ENCODE results near the gene EBF3.

EBF3 gene

GRCh38 chr10:129945064-129945463 lies 19.0 kb downstream of the EBF3 start:
- no peak for DNase-seq (ENCODE audit: low read depth)

- no peak for DNase-seq (ENCODE audit: low read depth)
Observed at GRCh38 chr10:129944456-129944855, 19.6 kb downstream of the EBF3 start.

- no peak for DNase-seq (ENCODE audit: low read depth)
Observed at GRCh38 chr10:129942936-129943715, 20.9 kb downstream of the EBF3 start.

GRCh38 chr10:129942391-129942790 lies 21.7 kb downstream of the EBF3 start:
- DNase-seq (ENCODE audit: low read depth): no peak

- no peak for DNase-seq (ENCODE audit: low read depth)
Observed at GRCh38 chr10:129942019-129942277, 22.1 kb downstream of the EBF3 start.

GRCh38 chr10:129941199-129942018 lies 22.7 kb downstream of the EBF3 start:
- no peak for DNase-seq (ENCODE audit: low read depth)

- DNase-seq (ENCODE audit: low read depth): no peak
Observed at GRCh38 chr10:129940617-129941198, 23.4 kb downstream of the EBF3 start.

- no peak for DNase-seq (ENCODE audit: low read depth)
Observed at GRCh38 chr10:129939416-129940275, 24.4 kb downstream of the EBF3 start.

- DNase-seq (ENCODE audit: low read depth): no peak
Observed at GRCh38 chr10:129938460-129938859, 25.6 kb downstream of the EBF3 start.

GRCh38 chr10:129937351-129937751 lies 26.7 kb downstream of the EBF3 start:
- DNase-seq (ENCODE audit: low read depth): no peak

- DNase-seq (ENCODE audit: low read depth): no peak
Observed at GRCh38 chr10:129936923-129937300, 27.2 kb downstream of the EBF3 start.

GRCh38 chr10:129936266-129936922 lies 27.7 kb downstream of the EBF3 start:
- no peak for DNase-seq (ENCODE audit: low read depth)

- DNase-seq (ENCODE audit: low read depth): no peak
Observed at GRCh38 chr10:129935867-129936152, 28.3 kb downstream of the EBF3 start.

GRCh38 chr10:129935102-129935866 lies 28.8 kb downstream of the EBF3 start:
- DNase-seq (ENCODE audit: low read depth): no peak

GRCh38 chr10:129934196-129934925 lies 29.7 kb downstream of the EBF3 start:
- no peak for DNase-seq (ENCODE audit: low read depth)

GRCh38 chr10:129933456-129934092 lies 30.5 kb downstream of the EBF3 start:
- no peak for DNase-seq (ENCODE audit: low read depth)

- no peak for DNase-seq (ENCODE audit: low read depth)
Observed at GRCh38 chr10:129932751-129933433, 31.2 kb downstream of the EBF3 start.

- no peak for DNase-seq (ENCODE audit: low read depth)
Observed at GRCh38 chr10:129932182-129932581, 31.9 kb downstream of the EBF3 start.

Data from GM04504 (cell line).